Posterior vena cava (tissue), 2 donors: ENCODE results near the gene KHDC3L. TPM values are rescaled to one million over a fixed set of nuclear protein-coding genes. Genes with fewer than 3 reads are reported as not detected.

Experiments
- DNase-seq: peaks from one replicate; pipeline ENCODE4 v3.0.0-alpha.2; 2020; ENCODE audit warnings: low spot score
- intact Hi-C, 2 donors: fragments of 100-400 bp; cut with DNase I; formaldehyde crosslinking; loops; one replicate each; pipeline versions ENCODE4 v1.14.1 to v1.14.2; 2022 to 2023
- total RNA-seq, 2 donors: library from RNA; stranded (reverse); fragmentation: NEBNext Ultra II Directional; extraction: Animal tissue kit (Norgen Biotek cat#: 25700); gene quantifications; one replicate each; pipeline ENCODE4 v1.2.1, GENCODE V29; 2021
- donor health status: DM: yes; HTN: yes; CAD: no.
- donor health status: DM: yes; HTN: yes; CAD: no.

The KHDC3L gene
- total RNA-seq, 2 donors from 2014 or later: not detected

GRCh38 chr6:73413102-73413501, 50.6 kb downstream of the KHDC3L start:
- intact Hi-C loops: no loop called here
- no peak for DNase-seq

Other genes with a start within 250 kb of the KHDC3L start
- gene KHDC1L, start 137.2 kb upstream of the KHDC3L start, total RNA-seq: not detected
- gene KHDC1, start 99.5 kb upstream of the KHDC3L start, total RNA-seq: 1 to 10 TPM in 1 of 2 donors, under 1 TPM in 1; 0.19 to 1.1 TPM
- gene DPPA5, start 8.4 kb upstream of the KHDC3L start, total RNA-seq: not detected
- under 1 TPM in 1 of 2 donors, not detected in 1; 0.24 TPM for gene OOEP, start 7.2 kb downstream of the KHDC3L start, total RNA-seq
- 1 to 10 TPM in 1 of 2 donors, under 1 TPM in 1; 0.43 to 1.3 TPM for gene DDX43, start 32.2 kb downstream of the KHDC3L start, total RNA-seq
- 1 to 10 TPM; 5.3 to 6.2 TPM for gene CGAS, start 89.6 kb downstream of the KHDC3L start, total RNA-seq
- 10 to 100 TPM; 18.3 to 20.6 TPM for gene MTO1, start 99.1 kb downstream of the KHDC3L start, total RNA-seq
- gene EEF1A1, start 158.4 kb downstream of the KHDC3L start, total RNA-seq: 1,000 to 10,000 TPM; 7,949 to 8,333 TPM